GM12872 (cell line): ENCODE results near the gene SUSD2.

ENCODE experiments used
- TF ChIP-seq, protein P1 (sequence below): IDR thresholded peaks from 3 replicates; pipeline ENCODE4 v1.5.1; 2011; ENCODE audit warnings: low read depth, mild to moderate bottlenecking, low read length, moderate library complexity; ENCODE audit not compliant: insufficient read depth

Gene SUSD2

DNA sequence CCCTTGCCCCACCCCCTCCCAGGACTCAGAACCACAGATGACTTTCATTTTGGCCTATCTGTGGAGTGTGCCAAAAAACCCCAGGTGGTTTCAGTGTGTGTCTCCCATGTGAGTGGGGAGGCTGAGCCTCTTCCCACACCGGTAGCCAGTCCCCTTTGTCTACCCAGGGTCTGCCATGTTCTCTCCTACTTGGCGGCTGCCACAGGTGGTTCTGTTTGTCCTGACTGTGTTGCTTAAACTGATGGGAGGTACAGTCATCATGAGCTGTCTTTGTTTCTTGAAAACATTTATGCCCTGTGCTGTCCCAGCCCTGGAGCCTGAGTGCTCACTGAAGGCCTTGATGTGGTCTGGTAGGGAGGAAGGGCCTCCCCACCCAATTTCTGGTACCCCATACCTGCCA, 39.7 kb upstream of the SUSD2 start:
- TF ChIP-seq, protein P1, sequence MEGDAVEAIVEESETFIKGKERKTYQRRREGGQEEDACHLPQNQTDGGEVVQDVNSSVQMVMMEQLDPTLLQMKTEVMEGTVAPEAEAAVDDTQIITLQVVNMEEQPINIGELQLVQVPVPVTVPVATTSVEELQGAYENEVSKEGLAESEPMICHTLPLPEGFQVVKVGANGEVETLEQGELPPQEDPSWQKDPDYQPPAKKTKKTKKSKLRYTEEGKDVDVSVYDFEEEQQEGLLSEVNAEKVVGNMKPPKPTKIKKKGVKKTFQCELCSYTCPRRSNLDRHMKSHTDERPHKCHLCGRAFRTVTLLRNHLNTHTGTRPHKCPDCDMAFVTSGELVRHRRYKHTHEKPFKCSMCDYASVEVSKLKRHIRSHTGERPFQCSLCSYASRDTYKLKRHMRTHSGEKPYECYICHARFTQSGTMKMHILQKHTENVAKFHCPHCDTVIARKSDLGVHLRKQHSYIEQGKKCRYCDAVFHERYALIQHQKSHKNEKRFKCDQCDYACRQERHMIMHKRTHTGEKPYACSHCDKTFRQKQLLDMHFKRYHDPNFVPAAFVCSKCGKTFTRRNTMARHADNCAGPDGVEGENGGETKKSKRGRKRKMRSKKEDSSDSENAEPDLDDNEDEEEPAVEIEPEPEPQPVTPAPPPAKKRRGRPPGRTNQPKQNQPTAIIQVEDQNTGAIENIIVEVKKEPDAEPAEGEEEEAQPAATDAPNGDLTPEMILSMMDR = no peak

- TF ChIP-seq, protein P1 = no peak
Observed at GRCh38 chr22:24142241-24142640, 39.0 kb upstream of the SUSD2 start.

- TF ChIP-seq, protein P1 = no peak
Observed at GRCh38 chr22:24142831-24143230, 38.5 kb upstream of the SUSD2 start.

DNA sequence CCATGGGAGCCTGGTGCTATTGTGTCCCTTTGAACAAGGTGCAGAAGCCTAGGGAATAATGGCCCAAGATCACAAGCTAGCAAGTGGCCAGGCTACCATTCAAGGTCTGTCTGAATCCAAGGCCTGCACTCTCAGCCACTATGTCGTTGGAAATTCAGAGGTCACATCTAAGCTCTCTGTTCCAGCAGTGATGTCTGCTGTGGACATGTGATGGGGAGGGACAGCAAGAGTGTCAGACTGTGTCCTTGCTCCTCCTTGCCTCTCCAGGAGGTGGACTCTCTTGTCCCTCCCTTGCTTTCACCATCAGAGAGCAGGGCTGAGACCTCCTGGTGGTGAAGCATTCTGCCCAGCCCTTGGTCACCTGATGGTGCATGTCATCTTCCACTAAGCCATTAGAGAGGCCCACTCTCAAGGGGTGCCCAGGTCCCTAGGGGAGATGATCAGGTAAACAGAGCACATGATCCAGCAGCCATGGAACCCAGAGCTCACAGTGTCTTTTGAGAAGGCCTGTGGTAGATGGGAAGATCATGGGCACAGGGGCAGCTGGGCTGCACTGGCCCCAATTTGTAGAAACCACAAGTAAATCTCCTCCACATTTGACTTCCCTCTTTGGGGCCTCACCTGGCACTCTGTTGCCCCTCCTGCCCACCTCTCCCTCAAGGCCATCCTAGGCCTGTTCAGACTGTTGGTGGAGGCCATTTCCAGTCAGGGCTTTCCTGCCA, 37.1 kb upstream of the SUSD2 start:
- TF ChIP-seq, protein P1 = no peak

- TF ChIP-seq, protein P1 = no peak
Observed at GRCh38 chr22:24144778-24145085, 36.6 kb upstream of the SUSD2 start.

DNA sequence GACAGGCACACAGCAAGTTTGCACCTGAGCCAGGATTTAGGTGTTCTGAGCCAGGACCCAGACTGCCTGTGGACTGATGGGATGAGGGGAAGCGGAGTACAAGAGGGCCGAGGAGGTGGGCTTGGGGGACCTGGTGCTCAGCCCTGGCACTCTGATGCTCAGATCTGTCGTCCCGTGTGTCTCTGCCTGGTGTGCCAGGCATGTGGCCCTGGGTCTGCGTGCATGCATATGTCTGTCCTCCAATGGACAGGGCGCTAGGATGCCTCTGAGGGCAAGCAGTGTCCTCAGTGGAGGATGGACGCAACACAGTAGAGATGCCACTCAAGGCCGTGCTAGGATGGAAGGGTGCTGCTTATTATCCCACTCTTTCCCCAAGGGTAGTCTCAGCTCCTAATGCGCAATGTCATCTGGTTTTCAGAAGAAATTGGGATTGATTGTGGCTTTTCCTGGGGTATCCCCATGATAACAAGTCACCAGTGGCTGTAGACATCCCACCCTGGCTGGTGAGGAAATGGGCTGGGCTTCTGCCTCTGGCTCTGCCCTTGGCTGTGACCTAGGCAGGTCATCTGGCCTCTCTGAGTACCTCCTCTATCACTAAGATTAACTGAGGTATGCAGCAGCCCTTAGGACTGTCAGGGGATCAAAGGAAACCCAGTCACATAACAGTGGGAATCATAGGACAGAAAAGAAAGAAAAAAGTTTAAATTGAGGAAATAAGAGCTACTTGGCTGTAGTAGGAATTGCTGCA, 35.7 kb upstream of the SUSD2 start:
- TF ChIP-seq, protein P1 = no peak

DNA sequence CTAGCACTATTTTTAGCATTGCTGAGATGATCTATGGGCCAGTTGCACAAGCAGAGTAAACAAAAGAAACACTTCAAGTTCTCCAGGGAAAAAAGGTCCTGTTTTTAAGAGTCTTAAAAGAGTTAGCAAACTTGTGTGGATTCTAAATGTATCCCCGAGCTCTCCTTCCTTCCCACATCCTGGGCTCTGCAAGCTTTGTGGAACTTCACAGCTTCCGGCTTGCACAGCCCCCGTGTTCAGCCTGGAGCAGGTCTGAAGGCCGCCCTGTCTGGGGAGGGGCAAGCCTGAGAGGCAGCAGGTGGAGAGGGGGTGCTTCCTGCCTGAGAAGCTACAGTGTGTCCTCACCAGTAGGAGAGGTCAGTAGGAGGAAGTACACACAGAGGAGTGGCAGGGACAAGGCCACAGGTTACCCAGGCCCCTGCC, 35.1 kb upstream of the SUSD2 start:
- TF ChIP-seq, protein P1 = no peak
